CD4-positive, alpha-beta T cell treated with Interleukin-1 beta for 1 hour (primary cell): ENCODE measurements around the gene KDM4B.
"Not testable (repeated sequence)": the region's sequence is repeated elsewhere in the genome, so short reads cannot be mapped to it uniquely, and the experiment has no call there.

Experiments used
- DNase-seq, 2 donors: peaks; one replicate each; pipeline ENCODE4 v3.0.0-alpha.2; 2020 to 2022

The KDM4B gene

GRCh38 chr19:5154799-5155426 lies 186.0 kb downstream of the KDM4B start:
- no peak for DNase-seq

GRCh38 chr19:5155586-5156210 lies 186.8 kb downstream of the KDM4B start:
- DNase-seq = no peak

- DNase-seq = no peak
Measured at GRCh38 chr19:5156231-5156986, 187.5 kb downstream of the KDM4B start.

- no peak for DNase-seq
Measured at GRCh38 chr19:5157186-5157585, 188.3 kb downstream of the KDM4B start.

- not testable (repeated sequence) for DNase-seq
Measured at GRCh38 chr19:5158549-5159134, 189.7 kb downstream of the KDM4B start.

- not testable (repeated sequence) for DNase-seq
Measured at GRCh38 chr19:5160158-5160795, 191.4 kb downstream of the KDM4B start.

GRCh38 chr19:5164845-5165696 lies 196.2 kb downstream of the KDM4B start:
- DNase-seq = not testable (repeated sequence)

- DNase-seq = no peak
Measured at GRCh38 chr19:5165697-5166019, 196.7 kb downstream of the KDM4B start.

- no peak for DNase-seq
Measured at GRCh38 chr19:5166262-5166661, 197.3 kb downstream of the KDM4B start.

GRCh38 chr19:5170329-5170745 lies 201.4 kb downstream of the KDM4B start:
- DNase-seq = peak; percentile 35 to 41

- DNase-seq = no peak
Measured at GRCh38 chr19:5171711-5172110, 202.8 kb downstream of the KDM4B start.

- DNase-seq = no peak
Measured at GRCh38 chr19:5172859-5173630, 204.1 kb downstream of the KDM4B start.

- no peak for DNase-seq
Measured at GRCh38 chr19:5173993-5174392, 205.1 kb downstream of the KDM4B start.

GRCh38 chr19:5177745-5178450 lies 209.0 kb downstream of the KDM4B start:
- no peak for DNase-seq

- no peak for DNase-seq
Measured at GRCh38 chr19:5178841-5179240, 209.9 kb downstream of the KDM4B start.

GRCh38 chr19:5179256-5179655 lies 210.3 kb downstream of the KDM4B start:
- no peak for DNase-seq

GRCh38 chr19:5181329-5181728 lies 212.4 kb downstream of the KDM4B start:
- no peak for DNase-seq

- no peak for DNase-seq
Measured at GRCh38 chr19:5182751-5183150, 213.8 kb downstream of the KDM4B start.

- DNase-seq = no peak
Measured at GRCh38 chr19:5183616-5184015, 214.7 kb downstream of the KDM4B start.

GRCh38 chr19:5184930-5185329 lies 216.0 kb downstream of the KDM4B start:
- DNase-seq = no peak
